Testis (tissue), 2 donors: ENCODE measurements around the gene MYL6B.

Experiments
- POLR2A ChIP-seq: fragments of 450-650 bp; IDR thresholded peaks from one replicate; pipeline ENCODE4 v1.6.1; 2017; ENCODE audit warnings: antibody characterized with exemption, mild to moderate bottlenecking, moderate library complexity
- TF ChIP-seq, protein P1 (sequence below), 3 experiments: fragments of 450-650 bp in 2 of 3; fragments of 200-600 bp in 1 of 3; sonication (generic) in 1 of 3; IDR thresholded peaks; one replicate each; pipeline ENCODE4 v1.5.1; 2016 to 2019; ENCODE audit warnings: antibody characterized with exemption in 3 of 3, mild to moderate bottlenecking in 2 of 3, moderate library complexity in 1 of 3

GRCh38 chr12:56164345-56164729 lies 11.9 kb downstream of the MYL6B start:
- TF ChIP-seq POLR2A, result no peak
- TF ChIP-seq, protein P1, sequence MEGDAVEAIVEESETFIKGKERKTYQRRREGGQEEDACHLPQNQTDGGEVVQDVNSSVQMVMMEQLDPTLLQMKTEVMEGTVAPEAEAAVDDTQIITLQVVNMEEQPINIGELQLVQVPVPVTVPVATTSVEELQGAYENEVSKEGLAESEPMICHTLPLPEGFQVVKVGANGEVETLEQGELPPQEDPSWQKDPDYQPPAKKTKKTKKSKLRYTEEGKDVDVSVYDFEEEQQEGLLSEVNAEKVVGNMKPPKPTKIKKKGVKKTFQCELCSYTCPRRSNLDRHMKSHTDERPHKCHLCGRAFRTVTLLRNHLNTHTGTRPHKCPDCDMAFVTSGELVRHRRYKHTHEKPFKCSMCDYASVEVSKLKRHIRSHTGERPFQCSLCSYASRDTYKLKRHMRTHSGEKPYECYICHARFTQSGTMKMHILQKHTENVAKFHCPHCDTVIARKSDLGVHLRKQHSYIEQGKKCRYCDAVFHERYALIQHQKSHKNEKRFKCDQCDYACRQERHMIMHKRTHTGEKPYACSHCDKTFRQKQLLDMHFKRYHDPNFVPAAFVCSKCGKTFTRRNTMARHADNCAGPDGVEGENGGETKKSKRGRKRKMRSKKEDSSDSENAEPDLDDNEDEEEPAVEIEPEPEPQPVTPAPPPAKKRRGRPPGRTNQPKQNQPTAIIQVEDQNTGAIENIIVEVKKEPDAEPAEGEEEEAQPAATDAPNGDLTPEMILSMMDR (IDR thresholded peaks at IDR 0.05), result no peak
